HG02938 (cell line): ENCODE data around the gene GREM1.

Experiments used
- ATAC-seq: cut with Tn5 transposase; IDR thresholded peaks from one replicate; pipeline ENCODE4 v1.9.1; 2021; ENCODE audit warnings: mild to moderate bottlenecking, moderate library complexity; ENCODE audit not compliant: unreplicated experiment

GREM1 gene

GRCh38 chr15:32694222-32694983 lies 23.4 kb upstream of the GREM1 start:
- no peak for ATAC-seq

- no peak for ATAC-seq
Observed at GRCh38 chr15:32698773-32699390, 18.9 kb upstream of the GREM1 start.

GRCh38 chr15:32700501-32701150 lies 17.2 kb upstream of the GREM1 start:
- no peak for ATAC-seq

GRCh38 chr15:32701863-32702262 lies 15.9 kb upstream of the GREM1 start:
- no peak for ATAC-seq

- ATAC-seq, result no peak
Observed at GRCh38 chr15:32704395-32704981, 13.3 kb upstream of the GREM1 start.

GRCh38 chr15:32705446-32705845 lies 12.4 kb upstream of the GREM1 start:
- ATAC-seq, result no peak

GRCh38 chr15:32706704-32707103 lies 11.1 kb upstream of the GREM1 start:
- ATAC-seq, result no peak

- ATAC-seq, result no peak
Observed at GRCh38 chr15:32707436-32707835, 10.4 kb upstream of the GREM1 start.

- ATAC-seq, result no peak
Observed at GRCh38 chr15:32709295-32710033, 8.3 kb upstream of the GREM1 start.

- peak; percentile 75 for ATAC-seq
Observed at GRCh38 chr15:32715276-32715675, 2.5 kb upstream of the GREM1 start.

GRCh38 chr15:32716216-32716914 lies 1.4 kb upstream of the GREM1 start:
- ATAC-seq, result no peak

GRCh38 chr15:32716915-32717425 lies 834 bp upstream of the GREM1 start:
- no peak for ATAC-seq

GRCh38 chr15:32718227-32718820 lies 520 bp downstream of the GREM1 start:
- no peak for ATAC-seq

GRCh38 chr15:32718821-32719716 lies 1.3 kb downstream of the GREM1 start:
- no peak for ATAC-seq

- ATAC-seq, result no peak
Observed at GRCh38 chr15:32721596-32721995, 3.8 kb downstream of the GREM1 start.

- no peak for ATAC-seq
Observed at GRCh38 chr15:32722136-32722535, 4.3 kb downstream of the GREM1 start.

GRCh38 chr15:32723171-32723948 lies 5.6 kb downstream of the GREM1 start:
- ATAC-seq, result peak; percentile 86
